Tongue (tissue), 2 donors: ENCODE measurements around the gene MAT2B. TPM values are rescaled to one million over a fixed set of nuclear protein-coding genes. Genes with fewer than 3 reads are reported as not detected.

ENCODE experiments used
- DNase-seq: peaks from one replicate; pipeline ENCODE4 v3.0.0-alpha.2; 2015
- total RNA-seq: library from RNA; depleted of rRNA; stranded (reverse); fragments of >200 nt; gene quantifications from one replicate; pipeline ENCODE4 v1.2.3, GENCODE V29; 2014

MAT2B gene
- total RNA-seq: 64.5 TPM

GRCh38 chr5:163505368-163506094, at the start of gene MAT2B:
Gene MAT2B (plus strand): TSS chr5:163505619. CDS start chr5:163505687, 68 bp downstream.
- peak; percentile 98 for DNase-seq

- no peak for DNase-seq
Measured at GRCh38 chr5:163456029-163456589, 49.3 kb upstream of the MAT2B start.

GRCh38 chr5:163456840-163457239, 48.6 kb upstream of the MAT2B start:
- no peak for DNase-seq

GRCh38 chr5:163458778-163459385, 46.5 kb upstream of the MAT2B start:
- peak; percentile 22 for DNase-seq

GRCh38 chr5:163459462-163459818, 46.0 kb upstream of the MAT2B start:
- no peak for DNase-seq

GRCh38 chr5:163459819-163460561, 45.4 kb upstream of the MAT2B start, which contains the start of gene NUDCD2:
Gene NUDCD2 (minus strand): TSS chr5:163460102. CDS start chr5:163460050, 52 bp downstream.
- peak; percentile 99 for DNase-seq

GRCh38 chr5:163460562-163461171, 44.8 kb upstream of the MAT2B start, which contains the start of gene HMMR:
Gene HMMR (plus strand): TSS chr5:163460632. CDS start chr5:163460693, 61 bp downstream.
- DNase-seq: no peak

- DNase-seq: no peak
Measured at GRCh38 chr5:163463063-163463435, 42.4 kb upstream of the MAT2B start.

GRCh38 chr5:163467682-163468081, 37.7 kb upstream of the MAT2B start:
- no peak for DNase-seq

GRCh38 chr5:163473635-163474243, 31.7 kb upstream of the MAT2B start:
- DNase-seq: no peak

GRCh38 chr5:163475411-163475810, 30.0 kb upstream of the MAT2B start:
- DNase-seq: no peak

GRCh38 chr5:163478126-163478981, 27.1 kb upstream of the MAT2B start:
- no peak for DNase-seq

- no peak for DNase-seq
Measured at GRCh38 chr5:163478982-163479271, 26.5 kb upstream of the MAT2B start.

- no peak for DNase-seq
Measured at GRCh38 chr5:163489055-163489744, 16.2 kb upstream of the MAT2B start.

- DNase-seq: no peak
Measured at GRCh38 chr5:163489745-163490075, 15.7 kb upstream of the MAT2B start.

- DNase-seq: no peak
Measured at GRCh38 chr5:163496286-163496685, 9.1 kb upstream of the MAT2B start.

GRCh38 chr5:163497315-163497714, 8.1 kb upstream of the MAT2B start:
- no peak for DNase-seq

- no peak for DNase-seq
Measured at GRCh38 chr5:163498886-163499285, 6.5 kb upstream of the MAT2B start.

GRCh38 chr5:163502521-163502920, 2.9 kb upstream of the MAT2B start:
- peak; percentile 6 for DNase-seq
